CD8-positive, alpha-beta memory T cell (primary cell): Measurements from ENCODE around the gene MMP12. TPM values are rescaled to one million over a fixed set of nuclear protein-coding genes. Genes with fewer than 3 reads are reported as not detected.
"Not testable (repeated sequence)": the region's sequence is repeated elsewhere in the genome, so short reads cannot be mapped to it uniquely, and the experiment has no call there.

ENCODE experiments used
- CTCF ChIA-PET: fragments of 350-600 bp; sonication (Branson Sonifier 250); formaldehyde crosslinking; loops from one replicate; lab custom pipeline; 2021; ENCODE audit warnings: antibody characterized with exemption; lab: Charles Lee
- POLR2A ChIA-PET: fragments of 350-600 bp; sonication (Branson Sonifier 250); formaldehyde crosslinking; loops from one replicate; lab custom pipeline; 2021; ENCODE audit warnings: antibody characterized with exemption; lab: Charles Lee
- DNase-seq, 5 donors: peaks; one replicate each; pipeline versions ENCODE4 v3.0.0 to v3.0.0-alpha.2; 2020 to 2022; ENCODE audit warnings: mixed read lengths in 1 of 5
- H3K27ac ChIP-seq: one replicate; pipeline ENCODE4 v1.7.0; 2013; ENCODE audit warnings: low read depth, mild to moderate bottlenecking, low read length, moderate library complexity
- H3K27me3 ChIP-seq: 2 replicates; pipeline ENCODE4 v1.7.0; 2013; ENCODE audit warnings: low read length, mild to moderate bottlenecking; ENCODE audit not compliant: insufficient read depth, poor library complexity, severe bottlenecking
- H3K36me3 ChIP-seq: 2 replicates; pipeline ENCODE4 v1.7.0; 2013; ENCODE audit warnings: mild to moderate bottlenecking, low read length, moderate library complexity; ENCODE audit not compliant: insufficient read depth
- H3K4me1 ChIP-seq: 2 replicates; pipeline ENCODE4 v1.7.0; 2013; ENCODE audit warnings: mild to moderate bottlenecking, low read length, moderate library complexity; ENCODE audit not compliant: insufficient read depth
- H3K4me3 ChIP-seq: 2 replicates; pipeline ENCODE4 v1.7.0; 2013; ENCODE audit warnings: mild to moderate bottlenecking, low read length
- H3K9me3 ChIP-seq: 2 replicates; pipeline ENCODE4 v1.7.0; 2013; ENCODE audit warnings: mild to moderate bottlenecking, low read length
- H3K27ac Mint-ChIP-seq, 8 donors: one replicate each; pipeline ENCODE4 v1.8.0; 2020 to 2021; ENCODE audit warnings: mixed read lengths in 8 of 8, mild to moderate bottlenecking in 6 of 8, inconsistent platforms in 3 of 8, moderate library complexity in 3 of 8
- H3K27me3 Mint-ChIP-seq, 2 donors: one replicate each; pipeline ENCODE4 v1.8.0; 2020 to 2021; ENCODE audit warnings: mixed read lengths in 2 of 2, mild to moderate bottlenecking in 1 of 2, moderate library complexity in 1 of 2
- H3K36me3 Mint-ChIP-seq, 3 donors: one replicate each; pipeline ENCODE4 v1.8.0; 2020 to 2021; ENCODE audit warnings: mixed read lengths in 3 of 3, inconsistent platforms in 1 of 3, mild to moderate bottlenecking in 1 of 3
- H3K4me1 Mint-ChIP-seq, 3 donors: one replicate each; pipeline ENCODE4 v1.8.0; 2020 to 2021; ENCODE audit warnings: mixed read lengths in 3 of 3, inconsistent platforms in 1 of 3, mild to moderate bottlenecking in 1 of 3
- H3K4me3 Mint-ChIP-seq, 7 donors: one replicate each; pipeline ENCODE4 v1.8.0; 2020 to 2021; ENCODE audit warnings: mixed read lengths in 7 of 7, mild to moderate bottlenecking in 6 of 7, moderate library complexity in 4 of 7, inconsistent platforms in 2 of 7
- H3K9me3 Mint-ChIP-seq, 5 donors: one replicate each; pipeline ENCODE4 v1.8.0; 2020 to 2022; ENCODE audit warnings: mixed read lengths in 5 of 5, mild to moderate bottlenecking in 3 of 5, moderate library complexity in 2 of 5, inconsistent platforms in 1 of 5
- polyA plus RNA-seq: library from polyadenylated mRNA; unstranded; fragments of 300-500 nt; fragmentation: Illumina TruSeq; gene quantifications from one replicate; pipeline ENCODE4 v1.2.3, GENCODE V29; 2021
- total RNA-seq, 2 experiments: library from RNA; stranded (reverse); gene quantifications; one replicate each; pipeline ENCODE4 v1.2.3, GENCODE V29; 2021

MMP12 gene
- total RNA-seq (not detected), polyA plus RNA-seq (not detected)

- Mint-ChIP-seq H3K27me3 (peaks cover 4 to 14% of the 10 kb centered on the region in 2 donors), H3K9me3 (no peaks in the 10 kb centered on the region), H3K27ac (no peak within 1 kb of the TSS), H3K36me3 (no peaks in the 10 kb centered on the region), H3K4me1 (no peaks in the 10 kb centered on the region), H3K4me3 (no peak within 1 kb of the TSS)
- no peak for DNase-seq
- Histone ChIP-seq H3K36me3 (no peaks in the 10 kb centered on the region), H3K9me3 (no peaks in the 10 kb centered on the region), H3K4me3 (no peak within 1 kb of the TSS), H3K27ac (no peak within 1 kb of the TSS), H3K27me3 (no peaks in the 10 kb centered on the region), H3K4me1 (no peaks in the 10 kb centered on the region)
- CTCF ChIA-PET: no interaction called here
- POLR2A ChIA-PET: no interaction called here
Observed at GRCh38 chr11:102874852-102875251, at the start of gene MMP12. MMP12 (minus strand) TSS chr11:102874982; CDS start chr11:102874937, 45 bp downstream.

- no peaks in the 10 kb centered on the region for H3K27me3 ChIP-seq
- H3K9me3 ChIP-seq: no peaks in the 10 kb centered on the region
- no peaks in the 10 kb centered on the region for H3K4me1 ChIP-seq
- DNase-seq: no peak
- Mint-ChIP-seq H3K27ac (no peak overlapping the region), H3K4me3 (no peak overlapping the region), H3K9me3 (no peaks in the 10 kb centered on the region), H3K36me3 (no peaks in the 10 kb centered on the region), H3K4me1 (peaks cover 4 to 6% (median 6%) of the 10 kb centered on the region in 3 donors), H3K27me3 (peaks cover 13 to 17% of the 10 kb centered on the region in 2 donors)
- H3K27ac ChIP-seq: no peak overlapping the region
- ChIA-PET CTCF (no interaction called here), POLR2A (no interaction called here)
- H3K4me3 ChIP-seq: no peak overlapping the region
- no peaks in the 10 kb centered on the region for H3K36me3 ChIP-seq
Observed at GRCh38 chr11:102921587-102922220, 46.9 kb upstream of the MMP12 start.

- H3K27me3 Mint-ChIP-seq: peaks cover 14 to 22% of the 10 kb centered on the region in 2 donors
- no peak for DNase-seq
- Histone ChIP-seq H3K9me3 (no peaks in the 10 kb centered on the region), H3K36me3 (no peaks in the 10 kb centered on the region), H3K27me3 (no peaks in the 10 kb centered on the region), H3K4me3 (no peak overlapping the region), H3K27ac (no peak overlapping the region), H3K4me1 (no peaks in the 10 kb centered on the region)
- CTCF ChIA-PET: no interaction called here
- no peaks in the 10 kb centered on the region for H3K9me3 Mint-ChIP-seq
- peaks cover 4 to 6% (median 6%) of the 10 kb centered on the region in 3 donors for H3K4me1 Mint-ChIP-seq
- POLR2A ChIA-PET: no interaction called here
- H3K36me3 Mint-ChIP-seq: no peaks in the 10 kb centered on the region
- H3K27ac Mint-ChIP-seq: no peak overlapping the region
- no peak overlapping the region for H3K4me3 Mint-ChIP-seq
Observed at GRCh38 chr11:102920118-102920684, 45.4 kb upstream of the MMP12 start.

- DNase-seq: no peak
- Histone ChIP-seq H3K27ac (no peak overlapping the region), H3K27me3 (no peaks in the 10 kb centered on the region), H3K4me3 (no peak overlapping the region), H3K9me3 (no peaks in the 10 kb centered on the region), H3K4me1 (no peaks in the 10 kb centered on the region), H3K36me3 (no peaks in the 10 kb centered on the region)
- ChIA-PET POLR2A (no interaction called here), CTCF (no interaction called here)
- H3K36me3 Mint-ChIP-seq: no peaks in the 10 kb centered on the region
- H3K9me3 Mint-ChIP-seq: no peaks in the 10 kb centered on the region
- H3K4me1 Mint-ChIP-seq: peaks cover under 1 to 2% (median 2%) of the 10 kb centered on the region in 3 donors
- H3K27me3 Mint-ChIP-seq: peaks cover 7 to 10% of the 10 kb centered on the region in 2 donors
- no peak overlapping the region for H3K4me3 Mint-ChIP-seq
- H3K27ac Mint-ChIP-seq: no peak overlapping the region
Observed at GRCh38 chr11:102915044-102915375, 40.2 kb upstream of the MMP12 start.

- no peaks in the 10 kb centered on the region for H3K9me3 ChIP-seq
- H3K27me3 ChIP-seq: no peaks in the 10 kb centered on the region
- no peak overlapping the region for H3K27ac ChIP-seq
- CTCF ChIA-PET: no interaction called here
- no peak overlapping the region for H3K4me3 Mint-ChIP-seq
- no peaks in the 10 kb centered on the region for H3K4me1 Mint-ChIP-seq
- no peak overlapping the region for H3K27ac Mint-ChIP-seq
- no peak overlapping the region for H3K4me3 ChIP-seq
- H3K9me3 Mint-ChIP-seq: peaks cover 0 to under 1% (median 0%) of the 10 kb centered on the region in 5 donors
- H3K4me1 ChIP-seq: no peaks in the 10 kb centered on the region
- H3K27me3 Mint-ChIP-seq: peaks cover 7 to 9% of the 10 kb centered on the region in 2 donors
- no peaks in the 10 kb centered on the region for H3K36me3 ChIP-seq
- POLR2A ChIA-PET: no interaction called here
- DNase-seq: no peak
- H3K36me3 Mint-ChIP-seq: peaks cover 0 to under 1% (median 0%) of the 10 kb centered on the region in 3 donors
Observed at GRCh38 chr11:102914238-102915043, 39.7 kb upstream of the MMP12 start.

- Histone ChIP-seq H3K9me3 (no peaks in the 10 kb centered on the region), H3K4me3 (no peak overlapping the region), H3K4me1 (no peaks in the 10 kb centered on the region), H3K27ac (no peak overlapping the region), H3K36me3 (no peaks in the 10 kb centered on the region), H3K27me3 (no peaks in the 10 kb centered on the region)
- Mint-ChIP-seq H3K9me3 (peaks cover 0 to 3% (median 0%) of the 10 kb centered on the region in 5 donors), H3K4me3 (no peak overlapping the region), H3K27me3 (peaks cover 11 to 19% of the 10 kb centered on the region in 2 donors), H3K27ac (no peak overlapping the region), H3K4me1 (no peaks in the 10 kb centered on the region), H3K36me3 (peaks cover 0 to 2% (median 0%) of the 10 kb centered on the region in 3 donors)
- ChIA-PET CTCF (no interaction called here), POLR2A (no interaction called here)
- DNase-seq: no peak
Observed at GRCh38 chr11:102912482-102912830, 37.7 kb upstream of the MMP12 start.

- peaks cover 0 to 2% (median 0%) of the 10 kb centered on the region in 3 donors for H3K36me3 Mint-ChIP-seq
- Histone ChIP-seq H3K36me3 (no peaks in the 10 kb centered on the region), H3K4me3 (no peak overlapping the region), H3K27me3 (no peaks in the 10 kb centered on the region), H3K27ac (no peak overlapping the region), H3K9me3 (no peaks in the 10 kb centered on the region), H3K4me1 (no peaks in the 10 kb centered on the region)
- POLR2A ChIA-PET: no interaction called here
- H3K9me3 Mint-ChIP-seq: peaks cover 0 to 3% (median 0%) of the 10 kb centered on the region in 5 donors
- no peak overlapping the region for H3K27ac Mint-ChIP-seq
- no peaks in the 10 kb centered on the region for H3K4me1 Mint-ChIP-seq
- DNase-seq: no peak
- CTCF ChIA-PET: no interaction called here
- no peak overlapping the region for H3K4me3 Mint-ChIP-seq
- H3K27me3 Mint-ChIP-seq: peaks cover 11 to 19% of the 10 kb centered on the region in 2 donors
Observed at GRCh38 chr11:102911758-102912481, 37.1 kb upstream of the MMP12 start.

GRCh38 chr11:102905848-102906247 is 31.1 kb upstream of the MMP12 start:
- H3K36me3 Mint-ChIP-seq, H3K27me3 ChIP-seq: not testable (repeated sequence)

More at GRCh38 chr11:102905848-102906247, 31.1 kb upstream of the MMP12 start:
- H3K36me3 ChIP-seq, H3K4me3 Mint-ChIP-seq, POLR2A ChIA-PET, DNase-seq, H3K9me3 ChIP-seq, H3K27ac Mint-ChIP-seq, H3K4me3 ChIP-seq, H3K27ac ChIP-seq, H3K9me3 Mint-ChIP-seq, CTCF ChIA-PET, H3K4me1 Mint-ChIP-seq, H3K4me1 ChIP-seq: not testable (repeated sequence)
- peaks cover 9 to 15% of the 10 kb centered on the region in 2 donors for H3K27me3 Mint-ChIP-seq
